K562 (cell line): ENCODE measurements around the gene NR2F6. TPM values are rescaled to one million over a fixed set of nuclear protein-coding genes. Genes with fewer than 3 reads are reported as not detected.

Experiments used
- BACH1 ChIP-seq: fragments of 200-800 bp; sonication (Bioruptor generic); IDR thresholded peaks from 2 replicates; pipeline ENCODE4 v1.6.1; 2016; ENCODE audit warnings: missing genetic modification characterization, missing compliant biosample characterization
- COPS2 ChIP-seq: fragments of 450-650 bp; conservative IDR thresholded peaks from 2 replicates; pipeline ENCODE4 v1.6.1; 2016; ENCODE audit warnings: mild to moderate bottlenecking, moderate library complexity
- FOXM1 ChIP-seq, 2 experiments: fragments of 450-650 bp in 1 of 2; sonication (generic) in 1 of 2; formaldehyde crosslinking in 1 of 2; IDR thresholded peaks; 2 replicates each; pipeline versions ENCODE4 v1.6.1 to v1.9.0; 2017 to 2022; ENCODE audit warnings: low read depth in 2 of 2, mild to moderate bottlenecking in 2 of 2, missing genetic modification reagents in 1 of 2, moderate library complexity in 1 of 2
- GATAD2B ChIP-seq: fragments of 450-650 bp; IDR thresholded peaks from 2 replicates; pipeline ENCODE4 v1.6.1; 2017; ENCODE audit warnings: mild to moderate bottlenecking, borderline replicate concordance
- JUNB ChIP-seq: fragments of 450-650 bp; formaldehyde crosslinking; conservative IDR thresholded peaks from 2 replicates; pipeline ENCODE4 v1.4.0; 2020; ENCODE audit warnings: mild to moderate bottlenecking
- MLLT1 ChIP-seq, 2 experiments: fragments of 450-650 bp; IDR thresholded peaks; 2 replicates each; pipeline ENCODE4 v1.6.1; 2016
- MTF1 ChIP-seq: fragments of 250-450 bp; sonication (Bioruptor Pico); IDR thresholded peaks from 2 replicates; pipeline ENCODE4 v1.9.0; 2021; ENCODE audit warnings: moderate library complexity, mild to moderate bottlenecking, inconsistent platforms, borderline replicate concordance
- RBFOX2 ChIP-seq: fragments of 200-400 bp; formaldehyde crosslinking; IDR thresholded peaks from 2 replicates; pipeline ENCODE4 v1.6.1; 2017; ENCODE audit warnings: low read depth, mild to moderate bottlenecking, low read length, moderate library complexity
- SREBF2 ChIP-seq: sonication (generic); formaldehyde crosslinking; IDR thresholded peaks from 2 replicates; pipeline ENCODE4 v1.4.0; 2020; ENCODE audit warnings: mild to moderate bottlenecking, missing genetic modification reagents
- STAT6 ChIP-seq: sonication (generic); formaldehyde crosslinking; IDR thresholded peaks from 2 replicates; pipeline ENCODE4 v1.8.1; 2023; ENCODE audit warnings: mild to moderate bottlenecking, missing genetic modification reagents
- TAF9B ChIP-seq: fragments of 450-650 bp; IDR thresholded peaks from 2 replicates; pipeline ENCODE4 v1.6.1; 2018; ENCODE audit warnings: mild to moderate bottlenecking; ENCODE audit not compliant: partially characterized antibody
- TCF7L2 ChIP-seq: fragments of 150-350 bp; IDR thresholded peaks from 2 replicates; pipeline ENCODE4 v1.6.1; 2016; ENCODE audit warnings: low read depth, mild to moderate bottlenecking, low read length, moderate library complexity
- ZNF395 ChIP-seq: fragments of 200-800 bp; sonication (Bioruptor generic); IDR thresholded peaks from 2 replicates; pipeline ENCODE4 v1.6.1; 2017; ENCODE audit warnings: missing genetic modification characterization, missing compliant biosample characterization
- ZNF764 ChIP-seq: fragments of 250-450 bp; sonication (Bioruptor Pico); IDR thresholded peaks from 2 replicates; pipeline ENCODE4 v1.4.0; 2020; ENCODE audit warnings: low read depth, mild to moderate bottlenecking, moderate library complexity
- polyA plus RNA-seq, 8 experiments: library from polyadenylated mRNA; depleted of rRNA in 4 of 8; stranded (reverse) in 5 of 8; unstranded in 3 of 8; fragments of >200 nt; fragmentation: Nextera tagmentation in 2 of 8; fragmentation: Illumina TruSeq in 1 of 8; extraction: Ambion mirVana in 2 of 8; extraction: Trizol in 1 of 8; gene quantifications; 2 replicates each; pipeline versions ENCODE4 v1.2.1 to v1.2.3, GENCODE V29; 2011 to 2014; ENCODE audit warnings: inconsistent platforms in 1 of 8, missing spikeins in 1 of 8
- total RNA-seq, 7 experiments: library from RNA; depleted of rRNA in 6 of 7; stranded (reverse); fragments of >200 nt in 6 of 7; fragmentation: Illumina TruSeq in 2 of 7; extraction: Trizol in 2 of 7; gene quantifications; 2 replicates each; pipeline versions ENCODE4 v1.2.1 to v1.2.3, GENCODE V29; 2011 to 2021; ENCODE audit warnings: low replicate concordance in 1 of 7
- TF ChIP-seq, protein P1 (sequence below), 2 experiments: fragments of 150-350 bp in 1 of 2; IDR thresholded peaks; 2 replicates each; pipeline ENCODE4 v1.6.1; 2012 to 2016; ENCODE audit warnings: low read depth in 2 of 2, low read length in 2 of 2, mild to moderate bottlenecking in 1 of 2, moderate library complexity in 1 of 2
- TF ChIP-seq, protein P2 (sequence below): sonication (generic); formaldehyde crosslinking; IDR thresholded peaks from 2 replicates; pipeline ENCODE4 v1.8.0; 2022; ENCODE audit warnings: missing genetic modification reagents, mild to moderate bottlenecking, borderline replicate concordance

Gene NR2F6
- total and polyA plus RNA-seq, 9 of the 15 experiments (the other 6 are each of a cell fraction or from before 2014, with no cell fraction given): 0.76 to 97.5 (median 18.8) TPM

DNA sequence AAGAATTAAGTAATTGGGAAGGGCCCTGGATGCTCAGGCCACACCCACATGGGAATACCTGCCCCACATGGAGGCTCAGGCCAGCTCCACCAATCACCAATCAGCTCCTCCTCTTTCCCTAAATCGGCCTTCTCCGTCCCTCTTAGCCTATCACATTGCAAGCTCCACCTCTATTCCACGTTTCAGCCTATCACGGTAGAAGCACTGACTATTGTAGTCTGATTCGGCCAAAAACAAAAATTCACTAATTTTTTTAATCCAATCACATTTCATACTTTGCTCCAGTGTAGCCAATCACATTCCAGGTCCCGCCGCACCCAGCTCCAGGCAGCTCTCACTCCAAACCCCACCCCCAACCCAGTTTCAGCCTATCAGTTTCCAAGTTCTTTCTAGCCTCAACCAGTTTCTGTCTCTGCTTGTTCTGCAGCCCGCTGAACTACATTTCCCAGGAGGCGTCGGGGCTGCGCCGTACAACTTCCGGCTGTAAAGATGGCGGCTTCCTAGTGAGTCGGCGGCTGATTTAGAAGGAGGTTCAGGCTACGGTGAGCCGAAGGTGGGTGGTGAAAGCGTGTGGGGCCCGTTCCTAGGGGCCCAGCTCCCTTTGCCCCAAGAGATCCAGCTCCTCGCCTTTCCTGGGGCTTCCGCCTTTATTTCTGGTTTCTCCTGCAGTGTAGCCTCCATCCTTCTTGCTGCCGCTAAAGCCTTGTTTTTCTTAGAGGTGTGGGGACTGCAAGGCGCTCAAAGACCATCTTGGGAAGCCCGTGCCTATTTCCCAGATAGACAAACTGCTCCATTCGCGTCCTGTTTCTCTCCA is 21.5 kb upstream of the NR2F6 start, which contains the start of gene BABAM1 (continued):
- TF ChIP-seq STAT6: no peak
- TF ChIP-seq TCF7L2: peak; percentile 36; the same call in 1 of the 2 replicates
- no peak for TF ChIP-seq MTF1
- no peak for TF ChIP-seq SREBF2 (CRISPR knock-in tag)
- TF ChIP-seq RBFOX2: peak; percentile 69
- peak; percentile 98 for TF ChIP-seq BACH1 (tag)
- no peak for TF ChIP-seq ZNF764 (CRISPR knock-in tag)
- peak; percentile 100 for TF ChIP-seq ZNF395 (CRISPR knock-in tag)
- peak; percentile 93 for TF ChIP-seq TAF9B
- TF ChIP-seq, protein P1, sequence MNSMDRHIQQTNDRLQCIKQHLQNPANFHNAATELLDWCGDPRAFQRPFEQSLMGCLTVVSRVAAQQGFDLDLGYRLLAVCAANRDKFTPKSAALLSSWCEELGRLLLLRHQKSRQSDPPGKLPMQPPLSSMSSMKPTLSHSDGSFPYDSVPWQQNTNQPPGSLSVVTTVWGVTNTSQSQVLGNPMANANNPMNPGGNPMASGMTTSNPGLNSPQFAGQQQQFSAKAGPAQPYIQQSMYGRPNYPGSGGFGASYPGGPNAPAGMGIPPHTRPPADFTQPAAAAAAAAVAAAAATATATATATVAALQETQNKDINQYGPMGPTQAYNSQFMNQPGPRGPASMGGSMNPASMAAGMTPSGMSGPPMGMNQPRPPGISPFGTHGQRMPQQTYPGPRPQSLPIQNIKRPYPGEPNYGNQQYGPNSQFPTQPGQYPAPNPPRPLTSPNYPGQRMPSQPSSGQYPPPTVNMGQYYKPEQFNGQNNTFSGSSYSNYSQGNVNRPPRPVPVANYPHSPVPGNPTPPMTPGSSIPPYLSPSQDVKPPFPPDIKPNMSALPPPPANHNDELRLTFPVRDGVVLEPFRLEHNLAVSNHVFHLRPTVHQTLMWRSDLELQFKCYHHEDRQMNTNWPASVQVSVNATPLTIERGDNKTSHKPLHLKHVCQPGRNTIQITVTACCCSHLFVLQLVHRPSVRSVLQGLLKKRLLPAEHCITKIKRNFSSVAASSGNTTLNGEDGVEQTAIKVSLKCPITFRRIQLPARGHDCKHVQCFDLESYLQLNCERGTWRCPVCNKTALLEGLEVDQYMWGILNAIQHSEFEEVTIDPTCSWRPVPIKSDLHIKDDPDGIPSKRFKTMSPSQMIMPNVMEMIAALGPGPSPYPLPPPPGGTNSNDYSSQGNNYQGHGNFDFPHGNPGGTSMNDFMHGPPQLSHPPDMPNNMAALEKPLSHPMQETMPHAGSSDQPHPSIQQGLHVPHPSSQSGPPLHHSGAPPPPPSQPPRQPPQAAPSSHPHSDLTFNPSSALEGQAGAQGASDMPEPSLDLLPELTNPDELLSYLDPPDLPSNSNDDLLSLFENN (IDR thresholded peaks at IDR 0.05; ENCODE audit: low read depth in 2 of 2, low read length in 2 of 2): 0 out of 4 replicates have a peak, but pooled peaks of 1 of the 2 experiments have one; percentile 12
- TF ChIP-seq COPS2: no peak
- TF ChIP-seq FOXM1 (IDR thresholded peaks at IDR 0.05; ENCODE audit: low read depth): peak; percentile 97
- no peak for TF ChIP-seq FOXM1 (CRISPR knock-in tag; IDR thresholded peaks at IDR 0.05; ENCODE audit: low read depth)
- no peak for TF ChIP-seq GATAD2B
- TF ChIP-seq, protein P2, sequence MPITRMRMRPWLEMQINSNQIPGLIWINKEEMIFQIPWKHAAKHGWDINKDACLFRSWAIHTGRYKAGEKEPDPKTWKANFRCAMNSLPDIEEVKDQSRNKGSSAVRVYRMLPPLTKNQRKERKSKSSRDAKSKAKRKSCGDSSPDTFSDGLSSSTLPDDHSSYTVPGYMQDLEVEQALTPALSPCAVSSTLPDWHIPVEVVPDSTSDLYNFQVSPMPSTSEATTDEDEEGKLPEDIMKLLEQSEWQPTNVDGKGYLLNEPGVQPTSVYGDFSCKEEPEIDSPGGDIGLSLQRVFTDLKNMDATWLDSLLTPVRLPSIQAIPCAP (CRISPR knock-in tag): no peak
- peak in 1 of 2 experiments; percentile 96; a peak in 2 of 4 replicates for TF ChIP-seq MLLT1 (IDR thresholded peaks at IDR 0.05)
- TF ChIP-seq JUNB (CRISPR knock-in tag): no peak
